Nephron (organoid): ENCODE data around the gene SATB2.

Experiments
- H3K27ac Mint-ChIP-seq, 3 experiments: 2 replicates each; pipeline ENCODE4 v1.8.0; 2020; ENCODE audit warnings: mixed read lengths in 3 of 3, mild to moderate bottlenecking in 2 of 3, moderate library complexity in 1 of 3
- H3K27me3 Mint-ChIP-seq: 2 replicates; pipeline ENCODE4 v1.8.0; 2021; ENCODE audit warnings: low read depth, mild to moderate bottlenecking, moderate library complexity, mixed read lengths
- H3K36me3 Mint-ChIP-seq: 2 replicates; pipeline ENCODE4 v1.8.0; 2020; ENCODE audit warnings: low read depth, mixed read lengths
- H3K4me1 Mint-ChIP-seq: 2 replicates; pipeline ENCODE4 v1.8.0; 2020; ENCODE audit warnings: mixed read lengths
- H3K4me3 Mint-ChIP-seq, 3 experiments: 2 replicates each; pipeline ENCODE4 v1.8.0; 2020; ENCODE audit warnings: mild to moderate bottlenecking in 3 of 3, mixed read lengths in 3 of 3, moderate library complexity in 2 of 3
- H3K9me3 Mint-ChIP-seq: 2 replicates; pipeline ENCODE4 v1.8.0; 2020; ENCODE audit warnings: mixed read lengths
- CTCF ChIP-seq, 3 experiments: fragments of 200-600 bp; sonication (generic); IDR thresholded peaks; one replicate each; pipeline ENCODE4 v1.5.0; 2021; ENCODE audit warnings: antibody characterized with exemption in 3 of 3; ENCODE audit not compliant: unreplicated experiment in 3 of 3

The SATB2 gene

GRCh38 chr2:199335502-199335901, 122.2 kb downstream of the SATB2 start:
- Mint-ChIP-seq H3K9me3 (no peaks in the 10 kb centered on the region), H3K27ac (no peak overlapping the region), H3K27me3 (peaks cover 7% of the 10 kb centered on the region), H3K36me3 (no peaks in the 10 kb centered on the region), H3K4me3 (no peak overlapping the region), H3K4me1 (no peaks in the 10 kb centered on the region)
- TF ChIP-seq CTCF (IDR thresholded peaks at IDR 0.05; ENCODE audit: unreplicated experiment in 3 of 3), result no peak

GRCh38 chr2:199329466-199329865, 128.3 kb downstream of the SATB2 start:
- Mint-ChIP-seq H3K4me3 (no peak overlapping the region), H3K9me3 (no peaks in the 10 kb centered on the region), H3K27me3 (peaks cover 7% of the 10 kb centered on the region), H3K27ac (no peak overlapping the region), H3K36me3 (peaks cover 9% of the 10 kb centered on the region), H3K4me1 (no peaks in the 10 kb centered on the region)
- no peak for TF ChIP-seq CTCF (IDR thresholded peaks at IDR 0.05; ENCODE audit: unreplicated experiment in 3 of 3)

- no peak for TF ChIP-seq CTCF (IDR thresholded peaks at IDR 0.05; ENCODE audit: unreplicated experiment in 3 of 3)
- Mint-ChIP-seq H3K36me3 (peaks cover 9% of the 10 kb centered on the region), H3K27me3 (peaks cover 7% of the 10 kb centered on the region), H3K27ac (no peak overlapping the region), H3K4me3 (no peak overlapping the region), H3K4me1 (no peaks in the 10 kb centered on the region), H3K9me3 (no peaks in the 10 kb centered on the region)
Measured at GRCh38 chr2:199329031-199329430, 128.7 kb downstream of the SATB2 start.

GRCh38 chr2:199325881-199326280, 131.9 kb downstream of the SATB2 start:
- peaks cover 15% of the 10 kb centered on the region for H3K36me3 Mint-ChIP-seq
- no peak for TF ChIP-seq CTCF (IDR thresholded peaks at IDR 0.05; ENCODE audit: unreplicated experiment in 3 of 3)
- no peak overlapping the region for H3K27ac Mint-ChIP-seq
- peaks cover 4% of the 10 kb centered on the region for H3K27me3 Mint-ChIP-seq
- H3K4me1 Mint-ChIP-seq, result no peaks in the 10 kb centered on the region
- H3K4me3 Mint-ChIP-seq, result no peak overlapping the region
- no peaks in the 10 kb centered on the region for H3K9me3 Mint-ChIP-seq

- no peak overlapping the region for H3K27ac Mint-ChIP-seq
- H3K27me3 Mint-ChIP-seq, result no peaks in the 10 kb centered on the region
- H3K4me1 Mint-ChIP-seq, result no peaks in the 10 kb centered on the region
- TF ChIP-seq CTCF (IDR thresholded peaks at IDR 0.05; ENCODE audit: unreplicated experiment in 3 of 3), result no peak
- no peaks in the 10 kb centered on the region for H3K9me3 Mint-ChIP-seq
- H3K4me3 Mint-ChIP-seq, result no peak overlapping the region
- H3K36me3 Mint-ChIP-seq, result peaks cover 6% of the 10 kb centered on the region
Measured at GRCh38 chr2:199322151-199322550, 135.6 kb downstream of the SATB2 start.

GRCh38 chr2:199317646-199318045, 140.1 kb downstream of the SATB2 start:
- H3K4me3 Mint-ChIP-seq, result no peak overlapping the region
- no peaks in the 10 kb centered on the region for H3K4me1 Mint-ChIP-seq
- no peak for TF ChIP-seq CTCF (IDR thresholded peaks at IDR 0.05; ENCODE audit: unreplicated experiment in 3 of 3)

More at GRCh38 chr2:199317646-199318045, 140.1 kb downstream of the SATB2 start:
- Mint-ChIP-seq H3K9me3 (no peaks in the 10 kb centered on the region), H3K27ac (no peak overlapping the region), H3K36me3 (peaks cover 4% of the 10 kb centered on the region), H3K27me3 (peaks cover 17% of the 10 kb centered on the region)
